ENCODE results near the gene HSD11B1.

HSD11B1 gene

GRCh38 chr1:209767096-209767495 is 62.5 kb downstream of the HSD11B1 start:
- no peak overlapping the region for H3K4me3 ChIP-seq (ENCODE audit: control insufficient read depth, low read depth, low read length)
- no peak for DNase-seq (ENCODE audit: low read depth)
- no peak for TF ChIP-seq CTCF (conservative IDR thresholded peaks at IDR 0.05; ENCODE audit: control insufficient read depth, insufficient read depth, low read depth, low read length)

GRCh38 chr1:209767706-209768105 is 63.1 kb downstream of the HSD11B1 start:
- no peak overlapping the region for H3K4me3 ChIP-seq (ENCODE audit: control insufficient read depth, low read depth, low read length)
- TF ChIP-seq CTCF (conservative IDR thresholded peaks at IDR 0.05; ENCODE audit: control insufficient read depth, insufficient read depth, low read depth, low read length) = no peak
- no peak for DNase-seq (ENCODE audit: low read depth)

- no peak overlapping the region for H3K4me3 ChIP-seq (ENCODE audit: control insufficient read depth, low read depth, low read length)
Measured at GRCh38 chr1:209768354-209768774, 63.7 kb downstream of the HSD11B1 start.

GRCh38 chr1:209769171-209769904 is 64.7 kb downstream of the HSD11B1 start:
- no peak overlapping the region for H3K4me3 ChIP-seq (ENCODE audit: control insufficient read depth, low read depth, low read length)
- no peak for TF ChIP-seq CTCF (conservative IDR thresholded peaks at IDR 0.05; ENCODE audit: control insufficient read depth, insufficient read depth, low read depth, low read length)
- peak; percentile 86 for DNase-seq (ENCODE audit: low read depth)

More at GRCh38 chr1:209768354-209768774, 63.7 kb downstream of the HSD11B1 start:
- no peak for DNase-seq (ENCODE audit: low read depth)
- no peak for TF ChIP-seq CTCF (conservative IDR thresholded peaks at IDR 0.05; ENCODE audit: control insufficient read depth, insufficient read depth, low read depth, low read length)

GRCh38 chr1:209769971-209770370 is 65.3 kb downstream of the HSD11B1 start:
- no peak overlapping the region for H3K4me3 ChIP-seq (ENCODE audit: control insufficient read depth, low read depth, low read length)
- TF ChIP-seq CTCF (conservative IDR thresholded peaks at IDR 0.05; ENCODE audit: control insufficient read depth, insufficient read depth, low read depth, low read length) = no peak
- DNase-seq (ENCODE audit: low read depth) = no peak

GRCh38 chr1:209770636-209771415 is 66.2 kb downstream of the HSD11B1 start:
- TF ChIP-seq CTCF (conservative IDR thresholded peaks at IDR 0.05; ENCODE audit: control insufficient read depth, insufficient read depth, low read depth, low read length) = no peak
- no peak for DNase-seq (ENCODE audit: low read depth)
- H3K4me3 ChIP-seq (ENCODE audit: control insufficient read depth, low read depth, low read length) = no peak overlapping the region
